H9 (cell line): ENCODE results near the gene OR2C3. TPM values are rescaled to one million over a fixed set of nuclear protein-coding genes. Genes with fewer than 3 reads are reported as not detected.

Experiments used
- DNase-seq: peaks from one replicate; pipeline ENCODE4 v3.0.0-alpha.2; 2017
- H2AFZ ChIP-seq: one replicate; pipeline ENCODE4 v1.6.1; 2013; ENCODE audit warnings: mild to moderate bottlenecking, low read length, control low read depth, moderate library complexity
- H2AK5ac ChIP-seq: 2 replicates; pipeline ENCODE4 v1.6.1; 2013; ENCODE audit warnings: low read length, control low read depth, mixed read lengths; ENCODE audit not compliant: insufficient read length
- H2BK120ac ChIP-seq: one replicate; pipeline ENCODE4 v1.6.1; 2013; ENCODE audit warnings: low read depth, mild to moderate bottlenecking, low read length, control low read depth, inconsistent platforms; ENCODE audit not compliant: poor library complexity, severe bottlenecking
- H2BK12ac ChIP-seq: 2 replicates; pipeline ENCODE4 v1.6.1; 2013; ENCODE audit warnings: low read length, control low read depth, mixed read lengths, low read depth; ENCODE audit not compliant: insufficient read length
- H2BK15ac ChIP-seq: 2 replicates; pipeline ENCODE4 v1.6.1; 2013; ENCODE audit warnings: low read depth, low read length, control low read depth
- H2BK20ac ChIP-seq: one replicate; pipeline ENCODE4 v1.6.1; 2013; ENCODE audit warnings: low read depth, mild to moderate bottlenecking, low read length, control low read depth, inconsistent platforms; ENCODE audit not compliant: poor library complexity, severe bottlenecking
- H2BK5ac ChIP-seq: 2 replicates; pipeline ENCODE4 v1.6.1; 2013; ENCODE audit warnings: low read length, control low read depth, mixed read lengths; ENCODE audit not compliant: insufficient read length
- H3K14ac ChIP-seq: 2 replicates; pipeline ENCODE4 v1.6.1; 2013; ENCODE audit warnings: low read length, control low read depth; ENCODE audit not compliant: insufficient read depth
- H3K18ac ChIP-seq: 2 replicates; pipeline ENCODE4 v1.6.1; 2013; ENCODE audit warnings: low read depth, mild to moderate bottlenecking, mixed read lengths, low read length, control low read depth; ENCODE audit not compliant: insufficient read length
- H3K23ac ChIP-seq: 2 replicates; pipeline ENCODE4 v1.6.1; 2013; ENCODE audit warnings: low read length, control low read depth, mixed read lengths, low read depth; ENCODE audit not compliant: insufficient read length
- H3K23me2 ChIP-seq: 2 replicates; pipeline ENCODE4 v1.6.1; 2013; ENCODE audit warnings: low read depth, mild to moderate bottlenecking, mixed read lengths, low read length, control low read depth; ENCODE audit not compliant: insufficient read length, poor library complexity, severe bottlenecking
- H3K27ac ChIP-seq: 2 replicates; pipeline ENCODE4 v1.5.1; 2013; ENCODE audit warnings: low read length, control low read depth, mixed read lengths, low read depth; ENCODE audit not compliant: insufficient read length
- H3K27me3 ChIP-seq: 2 replicates; pipeline ENCODE4 v1.6.1; 2013; ENCODE audit warnings: low read length, control low read depth, inconsistent platforms; ENCODE audit not compliant: insufficient read depth
- H3K4ac ChIP-seq: 2 replicates; pipeline ENCODE4 v1.6.1; 2013; ENCODE audit warnings: low read depth, mild to moderate bottlenecking, control low read depth, inconsistent platforms, low read length, moderate library complexity
- H3K4me1 ChIP-seq: 2 replicates; pipeline ENCODE4 v1.6.1; 2013; ENCODE audit warnings: low read length, control low read depth, inconsistent platforms; ENCODE audit not compliant: insufficient read depth
- H3K4me2 ChIP-seq: 2 replicates; pipeline ENCODE4 v1.6.1; 2013; ENCODE audit warnings: low read length, control low read depth, mixed read lengths; ENCODE audit not compliant: insufficient read length, insufficient read depth
- H3K56ac ChIP-seq: 2 replicates; pipeline ENCODE4 v1.6.1; 2013; ENCODE audit warnings: low read depth, mild to moderate bottlenecking, mixed read lengths, low read length, control low read depth; ENCODE audit not compliant: insufficient read length
- H3K79me1 ChIP-seq: 2 replicates; pipeline ENCODE4 v1.6.1; 2013; ENCODE audit warnings: low read depth, mild to moderate bottlenecking, moderate library complexity, low read length, control low read depth, inconsistent platforms; ENCODE audit not compliant: insufficient read depth, poor library complexity, severe bottlenecking
- H3K79me2 ChIP-seq: 2 replicates; pipeline ENCODE4 v1.6.1; 2013; ENCODE audit warnings: low read length, control low read depth, inconsistent platforms; ENCODE audit not compliant: insufficient read depth
- H3K9ac ChIP-seq: 2 replicates; pipeline ENCODE4 v1.6.1; 2013; ENCODE audit warnings: low read length, control low read depth, mixed read lengths; ENCODE audit not compliant: insufficient read length; ENCODE audit errors: extremely low read depth
- H3K9me3 ChIP-seq: one replicate; pipeline ENCODE4 v1.6.1; 2013; ENCODE audit warnings: low read depth, low read length, inconsistent platforms; ENCODE audit not compliant: control insufficient read depth
- H3T11ph ChIP-seq: one replicate; pipeline ENCODE4 v1.6.1; 2013; ENCODE audit warnings: mild to moderate bottlenecking, low read length, control low read depth, inconsistent platforms
- H4K20me1 ChIP-seq: one replicate; pipeline ENCODE4 v1.6.1; 2013; ENCODE audit not compliant: control insufficient read depth, insufficient read length, insufficient read depth
- H4K5ac ChIP-seq: 2 replicates; pipeline ENCODE4 v1.6.1; 2013; ENCODE audit warnings: low read depth, mild to moderate bottlenecking, mixed read lengths, low read length, control low read depth; ENCODE audit not compliant: insufficient read length
- H4K8ac ChIP-seq: replicated peaks from 2 replicates; pipeline ENCODE4 v1.6.1; 2013; ENCODE audit warnings: low read length, control low read depth, mixed read lengths, low read depth; ENCODE audit not compliant: insufficient read length
- H4K91ac ChIP-seq: 2 replicates; pipeline ENCODE4 v1.6.1; 2013; ENCODE audit warnings: low read depth, mild to moderate bottlenecking, moderate library complexity, mixed read lengths, low read length, control low read depth; ENCODE audit not compliant: insufficient read length
- H3K27ac Mint-ChIP-seq, 3 experiments: 2 replicates in 2 of 3; 3 replicates in 1 of 3; pipeline ENCODE4 v1.8.0; 2020 to 2021; ENCODE audit warnings: mixed read lengths in 3 of 3, mild to moderate bottlenecking in 1 of 3, moderate library complexity in 1 of 3
- H3K27me3 Mint-ChIP-seq: 2 replicates; pipeline ENCODE4 v1.8.0; 2021; ENCODE audit warnings: low read depth, mild to moderate bottlenecking, moderate library complexity, mixed read lengths
- H3K36me3 Mint-ChIP-seq, 3 experiments: 2 replicates in 2 of 3; 3 replicates in 1 of 3; pipeline ENCODE4 v1.8.0; 2020 to 2021; ENCODE audit warnings: low read depth in 3 of 3, mixed read lengths in 3 of 3; ENCODE audit not compliant: insufficient read depth in 1 of 3
- H3K4me1 Mint-ChIP-seq, 2 experiments: 2 replicates each; pipeline ENCODE4 v1.8.0; 2020; ENCODE audit warnings: mixed read lengths in 2 of 2
- H3K4me3 Mint-ChIP-seq, 2 experiments: 2 replicates in 1 of 2; 3 replicates in 1 of 2; pipeline ENCODE4 v1.8.0; 2020 to 2021; ENCODE audit warnings: mild to moderate bottlenecking in 2 of 2, mixed read lengths in 2 of 2, moderate library complexity in 1 of 2
- H3K9me3 Mint-ChIP-seq, 2 experiments: 2 replicates in 1 of 2; 3 replicates in 1 of 2; pipeline ENCODE4 v1.8.0; 2020; ENCODE audit warnings: mild to moderate bottlenecking in 2 of 2, mixed read lengths in 2 of 2, moderate library complexity in 1 of 2
- WGBS: extraction: QIAGEN DNeasy Blood & Tissue Kit; methylation state at CpG from one replicate; pipeline ENCODE4 v1.1.7; 2013; ENCODE audit warnings: missing lambda C conversion rate, low lambda C conversion rate, mixed read lengths; ENCODE audit not compliant: insufficient read length; ENCODE audit errors: extremely low coverage; 5-methylcytosine and 5-hydroxymethylcytosine counted together
- total RNA-seq: library from RNA; stranded (reverse); gene quantifications from 2 replicates; pipeline ENCODE4 v1.2.1, GENCODE V29; 2021
- TF ChIP-seq, protein P1 (sequence below): fragments of 200-600 bp; sonication (generic); conservative IDR thresholded peaks from 3 replicates; pipeline ENCODE4 v1.8.0; 2021; ENCODE audit warnings: antibody characterized with exemption, mild to moderate bottlenecking

Gene OR2C3
- total RNA-seq, 1 experiment from 2014 or later = not detected

DNA sequence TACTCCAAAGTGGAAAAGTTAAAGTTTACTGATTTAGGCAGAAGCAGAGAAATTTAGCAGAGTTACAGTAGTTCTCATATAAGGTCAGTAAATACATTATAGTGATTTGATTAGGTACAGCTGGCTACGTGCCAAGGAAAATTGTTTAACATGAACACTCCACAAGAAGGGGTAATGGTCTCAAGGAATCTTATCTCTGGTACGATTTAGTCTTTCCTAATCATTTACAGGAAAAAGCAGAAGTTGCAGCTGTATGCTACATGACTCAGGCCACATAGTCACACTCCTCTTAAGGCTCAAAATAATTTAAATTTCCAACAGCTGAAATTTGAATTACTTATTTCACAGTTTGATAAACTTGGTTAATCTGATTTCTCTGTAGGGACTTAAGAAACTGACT lies 41.5 kb downstream of the OR2C3 start:
- no peak overlapping the region for H3T11ph ChIP-seq
- no CpG with 5 or more reads among the region's 2 CpGs for WGBS
- no peak overlapping the region for H2BK20ac ChIP-seq
- no peak overlapping the region for H3K18ac ChIP-seq
- H4K8ac ChIP-seq = no peak overlapping the region
- no peak overlapping the region for H3K9ac ChIP-seq
- H3K4ac ChIP-seq = no peak overlapping the region
- no peak overlapping the region for H2BK5ac ChIP-seq
- H2AFZ ChIP-seq = no peak overlapping the region
- no peak overlapping the region for H4K5ac ChIP-seq
- no peak overlapping the region for H3K27ac ChIP-seq
- no peaks in the 10 kb centered on the region for H3K27me3 ChIP-seq
- no peak overlapping the region for H3K4me2 ChIP-seq
- no peak overlapping the region for H3K23ac ChIP-seq
- Mint-ChIP-seq H3K9me3 (no peaks in the 10 kb centered on the region), H3K27ac (no peak overlapping the region), H3K27me3 (no peaks in the 10 kb centered on the region), H3K36me3 (no peaks in the 10 kb centered on the region), H3K4me1 (peaks cover 0 to 10% of the 10 kb centered on the region in 2 experiments; a peak in 1 of 4 replicates), H3K4me3 (no peak overlapping the region)
- no peak overlapping the region for H2BK12ac ChIP-seq
- H2BK120ac ChIP-seq = no peak overlapping the region
- no peaks in the 10 kb centered on the region for H3K79me1 ChIP-seq
- TF ChIP-seq, protein P1, sequence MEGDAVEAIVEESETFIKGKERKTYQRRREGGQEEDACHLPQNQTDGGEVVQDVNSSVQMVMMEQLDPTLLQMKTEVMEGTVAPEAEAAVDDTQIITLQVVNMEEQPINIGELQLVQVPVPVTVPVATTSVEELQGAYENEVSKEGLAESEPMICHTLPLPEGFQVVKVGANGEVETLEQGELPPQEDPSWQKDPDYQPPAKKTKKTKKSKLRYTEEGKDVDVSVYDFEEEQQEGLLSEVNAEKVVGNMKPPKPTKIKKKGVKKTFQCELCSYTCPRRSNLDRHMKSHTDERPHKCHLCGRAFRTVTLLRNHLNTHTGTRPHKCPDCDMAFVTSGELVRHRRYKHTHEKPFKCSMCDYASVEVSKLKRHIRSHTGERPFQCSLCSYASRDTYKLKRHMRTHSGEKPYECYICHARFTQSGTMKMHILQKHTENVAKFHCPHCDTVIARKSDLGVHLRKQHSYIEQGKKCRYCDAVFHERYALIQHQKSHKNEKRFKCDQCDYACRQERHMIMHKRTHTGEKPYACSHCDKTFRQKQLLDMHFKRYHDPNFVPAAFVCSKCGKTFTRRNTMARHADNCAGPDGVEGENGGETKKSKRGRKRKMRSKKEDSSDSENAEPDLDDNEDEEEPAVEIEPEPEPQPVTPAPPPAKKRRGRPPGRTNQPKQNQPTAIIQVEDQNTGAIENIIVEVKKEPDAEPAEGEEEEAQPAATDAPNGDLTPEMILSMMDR = no peak
- H3K79me2 ChIP-seq = no peaks in the 10 kb centered on the region
- H3K56ac ChIP-seq = no peak overlapping the region
- no peak overlapping the region for H4K91ac ChIP-seq
- no peaks in the 10 kb centered on the region for H3K23me2 ChIP-seq
- H3K4me1 ChIP-seq = no peaks in the 10 kb centered on the region
- no peaks in the 10 kb centered on the region for H3K9me3 ChIP-seq
- no peak overlapping the region for H3K14ac ChIP-seq
- no peak overlapping the region for H2BK15ac ChIP-seq
- no peak for DNase-seq
- no peak overlapping the region for H2AK5ac ChIP-seq
- no peaks in the 10 kb centered on the region for H4K20me1 ChIP-seq
